ES-I3 (cell line): Measurements from ENCODE around the gene NEK7.

ENCODE experiments used
- H3K36me3 ChIP-seq: 2 replicates; pipeline ENCODE4 v1.6.1; 2013; ENCODE audit warnings: mild to moderate bottlenecking, low read length, control low read depth, moderate library complexity; ENCODE audit not compliant: insufficient read depth
- H3K4me1 ChIP-seq: 2 replicates; pipeline ENCODE4 v1.6.1; 2013; ENCODE audit warnings: mild to moderate bottlenecking, control low read depth, low read length; ENCODE audit not compliant: insufficient read depth
- H3K9ac ChIP-seq: 2 replicates; pipeline ENCODE4 v1.6.1; 2013; ENCODE audit warnings: low read depth, mild to moderate bottlenecking, low read length, moderate library complexity
- H3K9me3 ChIP-seq: 2 replicates; pipeline ENCODE4 v1.6.1; 2013; ENCODE audit warnings: mild to moderate bottlenecking, low read length, moderate library complexity; ENCODE audit not compliant: control insufficient read depth, insufficient read depth

Gene NEK7

GRCh38 chr1:198273748-198274295 lies 117.0 kb downstream of the NEK7 start:
- Histone ChIP-seq H3K9ac (no peak overlapping the region), H3K9me3 (no peaks in the 10 kb centered on the region), H3K36me3 (no peaks in the 10 kb centered on the region), H3K4me1 (no peaks in the 10 kb centered on the region)

GRCh38 chr1:198275597-198275996 lies 118.8 kb downstream of the NEK7 start:
- H3K36me3 ChIP-seq: no peaks in the 10 kb centered on the region
- no peaks in the 10 kb centered on the region for H3K9me3 ChIP-seq
- H3K9ac ChIP-seq: no peak overlapping the region
- no peaks in the 10 kb centered on the region for H3K4me1 ChIP-seq

GRCh38 chr1:198276241-198276640 lies 119.4 kb downstream of the NEK7 start:
- no peaks in the 10 kb centered on the region for H3K36me3 ChIP-seq
- no peaks in the 10 kb centered on the region for H3K9me3 ChIP-seq
- no peak overlapping the region for H3K9ac ChIP-seq
- H3K4me1 ChIP-seq: no peaks in the 10 kb centered on the region

GRCh38 chr1:198278943-198279342 lies 122.1 kb downstream of the NEK7 start:
- Histone ChIP-seq H3K36me3 (no peaks in the 10 kb centered on the region), H3K9ac (no peak overlapping the region), H3K4me1 (no peaks in the 10 kb centered on the region), H3K9me3 (no peaks in the 10 kb centered on the region)

- H3K9me3 ChIP-seq: no peaks in the 10 kb centered on the region
- H3K9ac ChIP-seq: no peak overlapping the region
- H3K36me3 ChIP-seq: no peaks in the 10 kb centered on the region
- no peaks in the 10 kb centered on the region for H3K4me1 ChIP-seq
Measured at GRCh38 chr1:198280080-198280479, 123.3 kb downstream of the NEK7 start.

GRCh38 chr1:198281911-198282310 lies 125.1 kb downstream of the NEK7 start:
- Histone ChIP-seq H3K9me3 (no peaks in the 10 kb centered on the region), H3K36me3 (no peaks in the 10 kb centered on the region), H3K4me1 (no peaks in the 10 kb centered on the region), H3K9ac (no peak overlapping the region)

- Histone ChIP-seq H3K9me3 (no peaks in the 10 kb centered on the region), H3K36me3 (no peaks in the 10 kb centered on the region), H3K9ac (no peak overlapping the region), H3K4me1 (no peaks in the 10 kb centered on the region)
Measured at GRCh38 chr1:198283222-198283621, 126.4 kb downstream of the NEK7 start.

GRCh38 chr1:198287916-198288315 lies 131.1 kb downstream of the NEK7 start:
- no peaks in the 10 kb centered on the region for H3K36me3 ChIP-seq
- H3K9me3 ChIP-seq: no peaks in the 10 kb centered on the region
- 0 out of 2 replicates have a peak, but pooled peaks cover 7% of the 10 kb centered on the region for H3K4me1 ChIP-seq
- no peak overlapping the region for H3K9ac ChIP-seq

GRCh38 chr1:198290089-198290683 lies 133.4 kb downstream of the NEK7 start:
- Histone ChIP-seq H3K36me3 (no peaks in the 10 kb centered on the region), H3K9ac (no peak overlapping the region), H3K9me3 (no peaks in the 10 kb centered on the region), H3K4me1 (0 out of 2 replicates have a peak, but pooled peaks cover 7% of the 10 kb centered on the region)

- Histone ChIP-seq H3K4me1 (0 out of 2 replicates have a peak, but pooled peaks cover 7% of the 10 kb centered on the region), H3K9me3 (no peaks in the 10 kb centered on the region), H3K9ac (no peak overlapping the region), H3K36me3 (no peaks in the 10 kb centered on the region)
Measured at GRCh38 chr1:198291036-198291435, 134.2 kb downstream of the NEK7 start.

- Histone ChIP-seq H3K9me3 (no peaks in the 10 kb centered on the region), H3K4me1 (0 out of 2 replicates have a peak, but pooled peaks cover 7% of the 10 kb centered on the region), H3K36me3 (no peaks in the 10 kb centered on the region), H3K9ac (no peak overlapping the region)
Measured at GRCh38 chr1:198291924-198292323, 135.1 kb downstream of the NEK7 start.

GRCh38 chr1:198295225-198295624 lies 138.4 kb downstream of the NEK7 start:
- no peak overlapping the region for H3K9ac ChIP-seq
- no peaks in the 10 kb centered on the region for H3K36me3 ChIP-seq
- H3K4me1 ChIP-seq: 0 out of 2 replicates have a peak, but pooled peaks cover 7% of the 10 kb centered on the region
- H3K9me3 ChIP-seq: no peaks in the 10 kb centered on the region

- no peak overlapping the region for H3K9ac ChIP-seq
- 0 out of 2 replicates have a peak, but pooled peaks cover 3% of the 10 kb centered on the region for H3K4me1 ChIP-seq
- H3K36me3 ChIP-seq: no peaks in the 10 kb centered on the region
- no peaks in the 10 kb centered on the region for H3K9me3 ChIP-seq
Measured at GRCh38 chr1:198295971-198296370, 139.2 kb downstream of the NEK7 start.

GRCh38 chr1:198297281-198297680 lies 140.5 kb downstream of the NEK7 start:
- Histone ChIP-seq H3K9me3 (no peaks in the 10 kb centered on the region), H3K4me1 (no peaks in the 10 kb centered on the region), H3K9ac (no peak overlapping the region), H3K36me3 (no peaks in the 10 kb centered on the region)

- Histone ChIP-seq H3K36me3 (no peaks in the 10 kb centered on the region), H3K9me3 (no peaks in the 10 kb centered on the region), H3K4me1 (no peaks in the 10 kb centered on the region)
Measured at GRCh38 chr1:198298640-198299039, 141.8 kb downstream of the NEK7 start.

More at GRCh38 chr1:198298640-198299039, 141.8 kb downstream of the NEK7 start:
- no peak overlapping the region for H3K9ac ChIP-seq
